MM.1S (cell line): Measurements from ENCODE around the gene STARD8.

Source experiments
- DNase-seq: peaks from one replicate; pipeline ENCODE4 v3.0.0-alpha.2; 2015
- H2AFZ ChIP-seq: fragments of 300-600 bp; sonication (generic); 2 replicates; pipeline ENCODE4 v1.6.0; 2016; ENCODE audit warnings: antibody characterized with exemption, low read length
- H3F3A ChIP-seq: fragments of 300-600 bp; sonication (generic); 2 replicates; pipeline ENCODE4 v1.6.1; 2016; ENCODE audit warnings: mild to moderate bottlenecking, antibody characterized with exemption, low read length, moderate library complexity, mixed read lengths; ENCODE audit not compliant: insufficient read depth
- H3K27ac ChIP-seq: fragments of 300-600 bp; sonication (generic); 2 replicates; pipeline ENCODE4 v1.5.1; 2016; ENCODE audit warnings: mild to moderate bottlenecking, low read length
- H3K27me3 ChIP-seq: fragments of 300-600 bp; sonication (generic); replicated peaks from 2 replicates; pipeline ENCODE4 v1.6.0; 2016; ENCODE audit warnings: low read length; ENCODE audit not compliant: insufficient read depth
- H3K36me3 ChIP-seq: fragments of 300-600 bp; sonication (generic); replicated peaks from 2 replicates; pipeline ENCODE4 v1.6.1; 2016; ENCODE audit warnings: mild to moderate bottlenecking, low read length, mixed read lengths; ENCODE audit not compliant: insufficient read depth
- H3K4me1 ChIP-seq: fragments of 300-600 bp; sonication (generic); 2 replicates; pipeline ENCODE4 v1.6.1; 2016; ENCODE audit warnings: low read length, mixed read lengths
- H3K4me2 ChIP-seq: fragments of 300-600 bp; sonication (generic); 2 replicates; pipeline ENCODE4 v1.6.0; 2016; ENCODE audit warnings: low read depth, low read length
- H3K4me3 ChIP-seq: fragments of 300-600 bp; sonication (generic); 2 replicates; pipeline ENCODE4 v1.5.1; 2016; ENCODE audit warnings: low read length, mixed read lengths
- H3K79me2 ChIP-seq: fragments of 300-600 bp; sonication (generic); 2 replicates; pipeline ENCODE4 v1.6.1; 2016; ENCODE audit warnings: mixed run types, low read length, mixed read lengths
- H3K9ac ChIP-seq: fragments of 300-600 bp; sonication (generic); 2 replicates; pipeline ENCODE4 v1.6.1; 2016; ENCODE audit warnings: low read length, mixed read lengths
- H3K9me2 ChIP-seq: fragments of 300-600 bp; sonication (generic); replicated peaks from 2 replicates; pipeline ENCODE4 v1.6.1; 2016; ENCODE audit warnings: mild to moderate bottlenecking, low read length, mixed read lengths; ENCODE audit not compliant: insufficient read depth
- H3K9me3 ChIP-seq: fragments of 300-600 bp; sonication (generic); replicated peaks from 2 replicates; pipeline ENCODE4 v1.6.1; 2016; ENCODE audit warnings: mild to moderate bottlenecking, low read length, mixed read lengths; ENCODE audit not compliant: insufficient read depth
- H4K20me1 ChIP-seq: fragments of 300-600 bp; sonication (generic); 2 replicates; pipeline ENCODE4 v1.6.1; 2016; ENCODE audit warnings: mild to moderate bottlenecking, low read length, moderate library complexity, mixed read lengths; ENCODE audit not compliant: insufficient read depth
- EZH2 ChIP-seq: fragments of 300-600 bp; sonication (generic); optimal IDR thresholded peaks from 2 replicates; pipeline ENCODE3; 2017; ENCODE audit warnings: low read depth, mild to moderate bottlenecking, antibody characterized with exemption, low read length, mixed read lengths
- EZH2phosphoT487 ChIP-seq: fragments of 300-600 bp; sonication (generic); IDR thresholded peaks from 2 replicates; pipeline ENCODE4 v1.6.1; 2018; ENCODE audit warnings: antibody characterized with exemption, low read length
- TF ChIP-seq, protein P1 (sequence below): fragments of 300-600 bp; sonication (generic); IDR thresholded peaks from 2 replicates; pipeline ENCODE4 v1.5.1; 2016; ENCODE audit warnings: antibody characterized with exemption, low read length, mixed read lengths

Gene STARD8

DNA sequence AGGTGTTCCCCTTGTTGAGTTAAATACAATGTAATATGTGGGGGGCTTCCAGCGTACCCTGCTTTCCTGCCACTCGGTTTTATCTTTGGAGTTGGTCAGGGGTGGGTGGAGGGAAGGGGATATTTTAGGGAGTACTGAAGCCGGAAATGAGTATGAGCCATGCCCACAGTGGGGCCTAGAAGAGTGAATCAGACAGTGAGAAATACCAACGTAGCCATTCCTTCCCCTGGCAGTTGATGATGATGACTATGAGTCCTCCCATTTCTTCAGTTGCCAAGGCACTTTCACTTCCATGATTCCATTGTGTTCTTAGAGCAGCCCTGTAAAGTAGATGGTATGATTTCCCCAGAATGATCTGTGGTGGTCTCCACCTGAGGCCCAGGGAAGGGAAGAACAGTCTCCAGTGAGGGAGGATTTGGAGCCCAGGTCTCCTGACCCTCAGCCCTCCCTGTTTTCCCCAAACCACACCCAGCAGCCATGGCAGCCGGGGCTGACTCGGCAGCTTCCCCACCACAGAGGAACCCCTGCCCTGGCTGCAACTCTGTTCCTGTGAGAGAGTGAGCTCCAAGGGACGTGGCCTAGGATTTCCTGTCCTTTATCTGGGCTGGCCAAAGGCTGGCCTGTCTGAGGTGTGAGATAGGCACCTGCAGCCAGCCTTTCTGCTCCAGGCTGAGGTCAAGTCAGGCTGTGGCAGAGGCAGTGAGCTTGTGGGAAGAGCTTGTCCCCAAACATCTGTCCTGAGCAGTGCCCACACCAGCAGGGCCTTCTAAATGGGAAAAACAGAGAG lies 52.7 kb downstream of the STARD8 start:
- H2AFZ ChIP-seq, result no peak overlapping the region

DNA sequence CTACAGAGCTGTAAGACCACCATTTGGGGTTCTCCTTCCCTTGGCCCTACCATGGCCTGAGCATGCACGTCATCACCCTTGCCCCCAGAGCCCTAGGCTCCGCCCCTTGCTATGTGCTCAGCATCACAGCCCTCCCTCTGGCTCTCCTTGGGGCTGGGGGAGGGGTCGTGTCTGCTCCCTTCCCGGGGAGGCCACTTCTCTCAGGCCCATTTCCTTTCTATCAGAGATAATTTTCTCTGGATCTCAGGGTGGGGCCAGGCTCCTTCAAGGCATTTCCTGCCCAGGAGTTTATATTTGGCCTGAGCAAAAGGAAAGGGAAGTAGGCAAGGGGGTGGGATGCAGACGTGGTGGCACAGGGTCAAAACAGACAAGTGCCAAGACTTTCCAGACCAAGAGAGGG lies 55.9 kb downstream of the STARD8 start:
- no peaks in the 10 kb centered on the region for H3K36me3 ChIP-seq
- H2AFZ ChIP-seq, result no peak overlapping the region
- DNase-seq, result no peak
- no peaks in the 10 kb centered on the region for H3K9me3 ChIP-seq
- H3K4me1 ChIP-seq, result no peaks in the 10 kb centered on the region
- peaks cover 18% of the 10 kb centered on the region for H3K79me2 ChIP-seq
- H3K27me3 ChIP-seq, result no peaks in the 10 kb centered on the region
- no peaks in the 10 kb centered on the region for H3F3A ChIP-seq
- no peaks in the 10 kb centered on the region for H4K20me1 ChIP-seq
- no peaks in the 10 kb centered on the region for H3K9me2 ChIP-seq
- H3K9ac ChIP-seq, result no peak overlapping the region
- TF ChIP-seq EZH2phosphoT487 (no peak), EZH2 (no peak)
- TF ChIP-seq, protein P1, sequence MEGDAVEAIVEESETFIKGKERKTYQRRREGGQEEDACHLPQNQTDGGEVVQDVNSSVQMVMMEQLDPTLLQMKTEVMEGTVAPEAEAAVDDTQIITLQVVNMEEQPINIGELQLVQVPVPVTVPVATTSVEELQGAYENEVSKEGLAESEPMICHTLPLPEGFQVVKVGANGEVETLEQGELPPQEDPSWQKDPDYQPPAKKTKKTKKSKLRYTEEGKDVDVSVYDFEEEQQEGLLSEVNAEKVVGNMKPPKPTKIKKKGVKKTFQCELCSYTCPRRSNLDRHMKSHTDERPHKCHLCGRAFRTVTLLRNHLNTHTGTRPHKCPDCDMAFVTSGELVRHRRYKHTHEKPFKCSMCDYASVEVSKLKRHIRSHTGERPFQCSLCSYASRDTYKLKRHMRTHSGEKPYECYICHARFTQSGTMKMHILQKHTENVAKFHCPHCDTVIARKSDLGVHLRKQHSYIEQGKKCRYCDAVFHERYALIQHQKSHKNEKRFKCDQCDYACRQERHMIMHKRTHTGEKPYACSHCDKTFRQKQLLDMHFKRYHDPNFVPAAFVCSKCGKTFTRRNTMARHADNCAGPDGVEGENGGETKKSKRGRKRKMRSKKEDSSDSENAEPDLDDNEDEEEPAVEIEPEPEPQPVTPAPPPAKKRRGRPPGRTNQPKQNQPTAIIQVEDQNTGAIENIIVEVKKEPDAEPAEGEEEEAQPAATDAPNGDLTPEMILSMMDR, result no peak
- H3K27ac ChIP-seq, result no peak overlapping the region
- H3K4me2 ChIP-seq, result no peak overlapping the region
- no peak overlapping the region for H3K4me3 ChIP-seq

More for the DNA sequence above, 52.7 kb downstream of the STARD8 start:
- H3K4me3 ChIP-seq, result no peak overlapping the region
- H3K4me2 ChIP-seq, result no peak overlapping the region
- H4K20me1 ChIP-seq, result no peaks in the 10 kb centered on the region
- no peaks in the 10 kb centered on the region for H3F3A ChIP-seq
- H3K9me2 ChIP-seq, result no peaks in the 10 kb centered on the region
- no peaks in the 10 kb centered on the region for H3K36me3 ChIP-seq
- TF ChIP-seq EZH2phosphoT487, result no peak
- TF ChIP-seq, protein P1, result no peak
- no peak for TF ChIP-seq EZH2
- no peaks in the 10 kb centered on the region for H3K4me1 ChIP-seq
- peaks cover 44% of the 10 kb centered on the region for H3K79me2 ChIP-seq
- no peak overlapping the region for H3K9ac ChIP-seq
- H3K27ac ChIP-seq, result no peak overlapping the region
- H3K27me3 ChIP-seq, result no peaks in the 10 kb centered on the region
- DNase-seq, result no peak
- no peaks in the 10 kb centered on the region for H3K9me3 ChIP-seq

DNA sequence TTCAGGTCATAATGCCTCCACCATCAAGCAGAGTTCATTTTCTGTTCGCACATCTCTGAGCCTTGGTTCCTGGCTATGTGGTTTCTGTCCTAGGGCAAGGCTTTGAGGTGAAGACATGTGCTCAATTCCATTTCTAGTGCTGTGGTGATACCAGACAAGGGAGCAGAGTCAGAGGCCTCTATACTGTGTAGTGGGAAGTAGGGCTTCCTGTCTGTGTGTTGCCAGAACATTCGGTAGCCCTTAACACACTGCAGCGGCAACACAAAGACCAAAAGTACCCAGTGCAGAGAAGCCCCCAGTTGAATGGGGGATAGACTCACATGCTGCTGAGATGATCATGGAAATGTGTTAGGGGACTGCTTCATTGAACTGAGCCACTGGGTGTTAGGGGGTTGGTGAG lies 56.4 kb downstream of the STARD8 start:
- Histone ChIP-seq H3K4me1 (no peaks in the 10 kb centered on the region), H3K9me3 (no peaks in the 10 kb centered on the region), H3F3A (no peaks in the 10 kb centered on the region), H3K27ac (no peak overlapping the region), H2AFZ (no peak overlapping the region), H3K79me2 (peaks cover 14% of the 10 kb centered on the region; the same call in 1 of the 2 replicates), H4K20me1 (no peaks in the 10 kb centered on the region), H3K27me3 (no peaks in the 10 kb centered on the region), H3K4me2 (no peak overlapping the region), H3K4me3 (no peak overlapping the region), H3K9ac (no peak overlapping the region), H3K36me3 (no peaks in the 10 kb centered on the region), H3K9me2 (no peaks in the 10 kb centered on the region)
- DNase-seq, result no peak
- TF ChIP-seq EZH2 (no peak), EZH2phosphoT487 (no peak)
- TF ChIP-seq, protein P1, result no peak
